Ishikawa (cell line): Measurements from ENCODE around the gene SLC25A47.

ENCODE experiments used
- CEBPB ChIP-seq: IDR thresholded peaks from 2 replicates; pipeline ENCODE4 v1.6.1; 2012
- EGR1 ChIP-seq: IDR thresholded peaks from 2 replicates; pipeline ENCODE4 v1.6.1; 2012
- EP300 ChIP-seq: IDR thresholded peaks from 2 replicates; pipeline ENCODE4 v1.6.1; 2012; ENCODE audit warnings: borderline replicate concordance
- FOXM1 ChIP-seq: IDR thresholded peaks from 2 replicates; pipeline ENCODE4 v1.6.1; 2012; ENCODE audit warnings: low read depth, borderline replicate concordance
- MAX ChIP-seq: IDR thresholded peaks from 2 replicates; pipeline ENCODE4 v1.6.1; 2012
- TEAD4 ChIP-seq: IDR thresholded peaks from 2 replicates; pipeline ENCODE4 v1.6.1; 2012
- YY1 ChIP-seq: IDR thresholded peaks from 2 replicates; pipeline ENCODE4 v1.6.1; 2012; ENCODE audit warnings: low read depth
- ZBTB7A ChIP-seq: IDR thresholded peaks from 2 replicates; pipeline ENCODE4 v1.6.1; 2012; ENCODE audit warnings: low read depth
- TF ChIP-seq, protein P1 (sequence below): IDR thresholded peaks from 2 replicates; pipeline ENCODE4 v1.6.1; 2012

DNA sequence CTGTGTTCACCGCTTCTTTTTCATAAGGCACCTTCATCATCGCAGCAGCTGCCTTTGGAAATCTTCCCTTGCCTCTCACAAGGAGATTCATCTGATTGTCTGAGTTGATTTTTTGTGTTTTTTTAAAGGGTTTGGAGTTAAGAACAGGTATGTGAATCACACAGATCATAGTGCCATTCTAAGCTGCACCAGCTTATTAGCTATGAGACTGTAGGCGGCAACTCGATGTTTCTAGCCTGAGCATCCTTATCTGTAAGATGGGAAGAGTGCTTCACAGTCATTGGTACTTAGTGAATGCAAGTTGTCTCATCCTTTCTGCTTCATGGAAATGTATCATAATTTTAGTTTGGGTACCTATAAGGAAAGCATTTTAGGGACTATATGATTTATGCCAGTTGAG lies 48.9 kb upstream of the SLC25A47 start:
- TF ChIP-seq TEAD4 (no peak), ZBTB7A (no peak), CEBPB (no peak), FOXM1 (no peak), YY1 (no peak), EP300 (no peak), MAX (no peak), EGR1 (no peak)
- TF ChIP-seq, protein P1, sequence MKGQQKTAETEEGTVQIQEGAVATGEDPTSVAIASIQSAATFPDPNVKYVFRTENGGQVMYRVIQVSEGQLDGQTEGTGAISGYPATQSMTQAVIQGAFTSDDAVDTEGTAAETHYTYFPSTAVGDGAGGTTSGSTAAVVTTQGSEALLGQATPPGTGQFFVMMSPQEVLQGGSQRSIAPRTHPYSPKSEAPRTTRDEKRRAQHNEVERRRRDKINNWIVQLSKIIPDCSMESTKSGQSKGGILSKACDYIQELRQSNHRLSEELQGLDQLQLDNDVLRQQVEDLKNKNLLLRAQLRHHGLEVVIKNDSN: no peak
